HG03575 (cell line): ENCODE data around the gene HTRA3.

ENCODE experiments used
- ATAC-seq: cut with Tn5 transposase; IDR thresholded peaks from one replicate; pipeline ENCODE4 v1.9.1; 2021; ENCODE audit not compliant: unreplicated experiment, insufficient number of reproducible peaks, low FRiP score; ENCODE audit errors: extremely low read depth

The HTRA3 gene

DNA sequence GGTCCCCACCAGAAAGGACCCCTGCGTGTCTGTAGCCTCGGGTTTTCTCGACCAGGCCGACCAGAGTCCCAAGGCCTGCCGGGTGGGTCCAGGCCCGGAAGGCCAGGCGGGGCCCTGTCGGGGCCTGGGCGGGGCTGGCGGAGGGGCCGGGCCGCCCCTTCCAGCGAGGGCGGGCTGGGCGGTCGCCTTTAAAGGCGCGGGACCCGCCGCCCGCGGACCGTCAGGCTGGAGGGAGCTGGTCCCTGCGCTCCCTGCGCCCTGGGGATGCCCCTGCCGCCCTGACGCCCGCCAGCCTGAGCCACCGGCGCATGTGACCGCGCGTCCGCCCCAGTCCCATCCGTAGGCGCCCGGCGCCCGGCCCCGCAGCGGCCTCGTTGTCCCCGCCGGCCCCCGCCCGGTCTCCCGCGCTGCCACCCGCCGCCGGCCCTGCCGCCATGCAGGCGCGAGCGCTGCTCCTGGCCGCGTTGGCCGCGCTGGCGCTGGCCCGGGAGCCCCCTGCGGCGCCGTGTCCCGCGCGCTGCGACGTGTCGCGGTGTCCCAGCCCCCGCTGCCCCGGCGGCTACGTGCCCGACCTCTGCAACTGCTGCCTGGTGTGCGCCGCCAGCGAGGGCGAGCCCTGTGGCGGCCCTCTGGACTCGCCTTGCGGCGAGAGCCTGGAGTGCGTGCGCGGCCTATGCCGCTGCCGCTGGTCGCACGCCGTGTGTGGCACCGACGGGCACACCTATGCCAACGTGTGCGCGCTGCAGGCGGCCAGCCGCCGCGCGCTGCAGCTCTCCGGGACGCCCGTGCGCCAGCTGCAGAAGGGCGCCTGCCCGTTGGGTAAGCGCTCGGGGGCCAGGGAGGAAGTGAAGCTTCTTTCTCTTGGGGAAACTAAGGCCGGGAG lies at the start of gene HTRA3:
HTRA3 (plus strand) TSS at position 220 of the 883 bp plus-strand sequence; CDS start at position 435, 215 bp downstream.
- no peak for ATAC-seq

GRCh38 chr4:8220661-8221450 lies 48.7 kb upstream of the HTRA3 start:
- ATAC-seq: no peak

GRCh38 chr4:8221476-8221875 lies 48.1 kb upstream of the HTRA3 start:
- no peak for ATAC-seq

- ATAC-seq: no peak
Measured at GRCh38 chr4:8221985-8222384, 47.6 kb upstream of the HTRA3 start.

DNA sequence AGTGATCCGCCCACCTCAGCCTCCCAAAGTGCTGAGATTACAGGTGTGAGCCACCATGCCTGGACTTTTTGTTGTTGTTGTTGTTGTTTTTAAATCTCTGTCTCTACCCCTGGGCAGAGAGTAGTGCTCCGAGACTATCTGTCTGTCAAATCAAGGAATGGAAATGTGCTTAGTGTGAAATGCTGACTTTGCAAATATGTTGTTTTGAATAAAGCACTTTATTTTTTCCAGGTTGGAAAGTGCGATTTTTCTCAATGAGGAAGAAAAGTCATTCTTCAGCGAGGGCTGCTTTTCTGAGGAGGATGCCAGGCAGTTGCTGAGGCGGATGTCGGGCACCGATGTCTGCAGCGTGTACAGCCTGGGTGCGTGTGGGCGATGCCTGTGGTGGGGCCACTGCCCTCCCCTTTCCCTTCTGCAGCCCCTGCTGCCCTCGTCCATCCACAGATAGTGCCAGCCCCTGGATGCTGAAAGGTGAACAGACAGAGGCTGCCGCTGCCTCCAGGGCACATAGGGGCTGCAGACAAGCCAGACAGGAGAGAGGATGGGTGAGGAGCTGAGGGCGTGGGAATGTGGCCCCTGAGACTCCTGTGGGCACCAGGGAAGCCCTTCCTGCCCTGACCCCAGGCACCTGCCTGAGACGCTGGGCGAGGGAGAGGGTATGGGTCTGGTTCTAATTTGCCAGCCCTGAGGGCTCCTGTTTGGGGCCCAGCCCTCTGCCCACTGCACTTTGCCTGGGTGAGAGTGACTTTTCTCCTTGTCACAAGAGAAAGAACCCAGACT lies 46.8 kb upstream of the HTRA3 start:
- ATAC-seq: no peak

DNA sequence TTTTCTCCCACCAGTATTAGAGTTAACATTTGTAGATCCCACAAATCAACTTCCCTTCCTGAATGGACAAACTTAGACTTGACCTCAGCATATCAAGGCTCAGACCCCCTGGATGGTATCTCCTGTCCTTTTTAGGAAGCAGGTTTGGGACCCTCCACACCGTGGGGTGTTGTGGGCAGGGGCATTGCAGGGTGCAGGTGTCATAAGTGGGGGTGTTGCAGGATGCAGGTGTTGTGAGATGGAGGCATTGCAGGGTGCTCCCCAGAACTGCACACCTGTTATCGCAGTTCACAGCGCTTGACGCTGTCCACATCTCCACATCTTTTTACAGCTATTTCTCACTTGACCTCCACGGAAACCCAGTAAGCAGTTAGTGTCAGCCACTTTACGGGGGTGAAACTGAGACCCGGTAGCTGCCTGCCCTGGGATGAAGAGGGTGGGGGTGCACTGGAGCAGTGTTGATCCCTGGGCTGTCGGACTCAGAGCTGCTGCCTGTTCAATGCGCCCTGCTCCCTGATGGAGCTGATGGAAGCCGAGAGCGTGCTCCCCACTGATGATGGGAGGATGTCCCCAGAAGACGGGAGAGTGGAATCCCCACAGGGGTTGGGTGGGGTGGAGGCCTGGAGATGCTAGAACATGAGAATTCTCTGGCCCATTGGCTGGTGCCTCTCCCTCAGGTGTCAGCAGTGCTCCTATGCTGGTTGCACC lies 45.1 kb upstream of the HTRA3 start:
- no peak for ATAC-seq

- ATAC-seq: no peak
Measured at GRCh38 chr4:8224975-8225625, 44.5 kb upstream of the HTRA3 start.

DNA sequence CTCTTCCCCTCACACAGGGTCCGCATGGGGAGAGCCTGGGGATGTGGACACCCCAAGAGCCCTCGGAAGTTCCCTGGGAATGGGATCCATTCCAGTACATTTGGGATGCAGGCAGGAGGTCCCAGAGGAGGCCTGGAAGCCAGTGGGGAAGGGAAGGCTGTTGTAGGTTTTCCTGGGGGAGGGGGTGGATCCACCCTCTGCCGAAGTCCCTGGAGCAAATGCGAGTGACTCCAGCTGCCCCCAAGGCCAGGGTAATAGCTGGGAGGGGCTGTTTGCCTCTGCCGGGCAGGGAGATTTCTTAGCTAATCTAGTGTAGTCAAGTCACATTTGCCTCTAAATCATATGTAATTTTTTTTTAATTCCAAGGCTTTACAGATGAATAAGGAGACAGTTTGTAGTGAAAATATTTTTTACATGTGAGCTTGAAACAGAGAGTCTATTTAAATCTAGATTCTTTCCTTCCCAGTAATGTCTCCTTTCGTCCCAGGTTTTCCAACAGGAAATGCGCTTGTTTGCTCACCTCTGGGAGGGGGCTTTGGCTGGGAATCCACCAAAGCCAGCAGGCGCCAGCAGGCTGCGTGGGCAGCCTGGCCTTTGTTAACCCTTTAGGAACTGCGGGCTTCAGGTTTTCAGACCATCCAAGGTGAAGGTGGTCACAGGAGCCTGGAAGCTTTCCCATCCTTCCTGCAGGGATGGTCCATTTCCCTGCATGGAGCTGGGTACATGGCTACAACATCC lies 43.7 kb upstream of the HTRA3 start:
- ATAC-seq: no peak

- no peak for ATAC-seq
Measured at GRCh38 chr4:8227201-8227770, 42.3 kb upstream of the HTRA3 start.

- no peak for ATAC-seq
Measured at GRCh38 chr4:8227771-8228318, 41.7 kb upstream of the HTRA3 start.

DNA sequence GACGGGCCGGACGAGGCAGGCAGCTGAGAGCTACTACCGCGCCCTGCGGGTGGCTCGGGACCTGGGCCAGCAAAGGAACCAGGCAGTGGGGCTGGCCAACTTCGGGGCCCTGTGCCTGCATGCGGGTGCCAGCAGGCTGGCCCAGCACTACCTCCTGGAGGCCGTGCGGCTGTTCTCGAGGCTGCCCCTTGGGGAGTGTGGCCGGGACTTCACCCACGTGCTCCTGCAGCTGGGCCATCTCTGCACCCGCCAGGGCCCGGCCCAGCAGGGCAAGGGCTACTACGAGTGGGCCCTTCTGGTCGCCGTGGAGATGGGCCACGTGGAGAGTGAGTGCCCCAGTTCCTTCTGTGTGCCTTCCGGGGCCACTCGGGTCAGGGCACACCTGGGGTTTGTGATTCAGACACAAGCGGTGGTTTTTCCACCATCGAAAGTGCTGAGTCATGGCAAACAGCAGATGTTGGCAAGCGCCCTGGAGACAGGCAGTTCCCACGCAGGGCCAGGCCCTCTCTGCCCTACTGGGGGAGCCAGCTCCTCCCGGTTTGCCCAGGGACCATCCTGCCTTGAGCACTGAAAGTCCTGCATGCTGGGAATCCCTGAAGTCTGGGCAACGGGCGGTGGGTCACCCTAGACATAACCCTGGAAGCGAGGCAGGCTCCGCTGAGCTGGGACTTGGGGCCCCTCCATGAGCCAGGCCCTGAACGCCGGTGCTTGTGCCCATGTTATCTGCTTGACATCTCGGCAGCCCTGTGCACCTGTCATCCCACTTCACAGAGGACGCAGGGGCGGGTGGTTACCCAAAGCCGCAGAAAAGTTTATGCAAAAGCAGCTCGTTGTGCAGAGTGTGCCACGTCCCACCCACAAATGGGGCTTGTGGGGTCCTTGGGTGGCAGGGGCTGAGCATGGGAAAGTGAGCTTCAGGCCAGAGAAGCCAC lies 41.0 kb upstream of the HTRA3 start:
- ATAC-seq: peak; percentile 37

- no peak for ATAC-seq
Measured at GRCh38 chr4:8229331-8229975, 40.1 kb upstream of the HTRA3 start.

- ATAC-seq: no peak
Measured at GRCh38 chr4:8230033-8230432, 39.5 kb upstream of the HTRA3 start.

GRCh38 chr4:8230891-8231290 lies 38.7 kb upstream of the HTRA3 start:
- ATAC-seq: no peak

DNA sequence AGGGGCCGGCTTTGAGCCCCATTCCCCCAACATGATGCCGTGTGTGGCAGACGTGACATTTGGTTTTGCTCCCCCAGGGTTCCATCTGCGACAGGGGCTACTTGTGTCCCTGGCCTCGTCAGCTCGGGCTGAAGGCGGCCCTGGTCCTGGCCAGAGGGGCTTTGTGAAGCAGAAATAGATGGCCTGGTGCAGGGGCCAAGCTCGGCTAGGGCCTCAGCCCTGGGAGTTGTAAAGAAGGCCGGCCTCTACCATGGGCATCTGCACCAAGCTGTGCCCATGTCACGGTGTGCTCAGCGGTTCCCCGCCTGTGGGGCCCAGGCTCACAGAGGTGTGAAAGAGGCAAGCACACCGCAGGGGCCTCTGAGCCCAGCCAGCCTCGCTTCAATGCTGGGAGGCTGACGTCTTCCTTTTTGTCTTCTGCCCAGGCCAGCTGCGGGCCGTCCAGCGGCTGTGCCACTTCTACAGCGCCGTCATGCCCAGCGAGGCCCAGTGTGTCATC lies 38.0 kb upstream of the HTRA3 start:
- no peak for ATAC-seq

- no peak for ATAC-seq
Measured at GRCh38 chr4:8232748-8233147, 36.8 kb upstream of the HTRA3 start.
